ENCODE results near the gene IFTAP. TPM values are rescaled to one million over a fixed set of nuclear protein-coding genes. Genes with fewer than 3 reads are reported as not detected.

Gene IFTAP
- total and polyA plus RNA-seq, 10 of the 15 experiments (the other 5 are each of a cell fraction or from before 2014, with no cell fraction given) = 0.32 to 1.0 (median 0.63) TPM; not detected in 2

GRCh38 chr11:36622431-36623136 is 28.3 kb downstream of the IFTAP start (continued):
- no peak for TF ChIP-seq E2F4 (IDR thresholded peaks at IDR 0.05; ENCODE audit: low read depth, low read length)
- TF ChIP-seq ZNF592 (IDR thresholded peaks at IDR 0.05) = 0 out of 2 replicates have a peak, but pooled peaks have one; percentile 18
- TF ChIP-seq TBL1XR1 (IDR thresholded peaks at IDR 0.05; ENCODE audit: low read depth, low read length) = no peak
- TF ChIP-seq CTCF (IDR thresholded peaks at IDR 0.05 in 2 of 3, conservative IDR thresholded peaks at IDR 0.05 in 1 of 3; ENCODE audit: control insufficient read depth in 2 of 3, extremely low read depth in 1 of 3, insufficient read depth in 1 of 3, low read depth in 3 of 3, low read length in 3 of 3) = peak; percentile 42 to 57 (median 48); a peak in 4 of 6 replicates
- peak; percentile 59 for TF ChIP-seq RAD21 (IDR thresholded peaks at IDR 0.05; ENCODE audit: insufficient read depth, low read depth, low read length)
- TF ChIP-seq IKZF2 (IDR thresholded peaks at IDR 0.05) = no peak
- TF ChIP-seq SMC3 (IDR thresholded peaks at IDR 0.05; ENCODE audit: borderline replicate concordance, low read length) = peak; percentile 77
